GM12892 (cell line): ENCODE measurements around the gene ZDHHC23.
A peak's percentile ranks its signal among the peaks of the same experiment; 100 is the strongest.

Experiments used
- DNase-seq: peaks from one replicate; pipeline ENCODE4 v3.0.0; 2011; ENCODE audit not compliant: insufficient read length
- FAIRE-seq: peaks from 2 replicates; lab custom pipeline; 2011; peaks lifted over from hg19 to GRCh38; lab: Jason Lieb, UNC
- POLR2A ChIP-seq: IDR thresholded peaks from 2 replicates; pipeline ENCODE4 v1.6.1; 2011; ENCODE audit warnings: low read depth, low read length, control low read depth
- POLR2AphosphoS5 ChIP-seq: IDR thresholded peaks from 2 replicates; pipeline ENCODE4 v1.6.1; 2011; ENCODE audit warnings: low read depth, low read length, control low read depth
- TAF1 ChIP-seq: IDR thresholded peaks from 2 replicates; pipeline ENCODE4 v1.6.1; 2011; ENCODE audit warnings: low read depth, mild to moderate bottlenecking, control low read depth, low read length, borderline replicate concordance

Gene ZDHHC23

GRCh38 chr3:113953677-113954076 is 5.9 kb downstream of the ZDHHC23 start:
- DNase-seq (no peak), FAIRE-seq (no peak)
- TF ChIP-seq POLR2A (no peak), TAF1 (no peak), POLR2AphosphoS5 (no peak)

DNA sequence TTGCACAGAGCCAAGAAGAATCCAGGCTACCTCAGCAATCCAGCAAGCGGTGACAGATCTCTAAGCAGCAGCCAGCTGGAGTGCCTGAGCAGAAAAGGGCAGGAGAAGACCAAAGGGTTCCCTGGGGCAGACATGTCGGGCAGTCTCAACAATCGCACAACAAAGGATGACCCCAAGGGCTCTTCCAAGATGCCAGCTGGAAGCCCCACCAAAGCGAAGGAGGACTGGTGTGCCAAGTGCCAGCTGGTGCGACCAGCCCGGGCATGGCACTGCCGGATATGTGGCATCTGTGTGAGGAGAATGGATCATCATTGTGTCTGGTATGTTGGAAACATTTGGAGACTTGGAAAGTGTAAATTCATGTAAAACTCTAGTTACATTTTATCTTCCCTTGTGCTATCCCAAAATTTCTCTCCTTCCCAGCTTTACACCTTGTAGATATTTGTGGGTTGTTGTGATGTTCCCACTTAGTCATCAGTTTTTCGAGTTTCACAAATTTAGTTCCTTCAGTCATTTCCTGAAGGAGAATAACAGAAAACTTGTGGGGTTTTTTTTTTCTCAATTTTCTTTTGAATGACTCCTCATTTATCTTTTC is 6.4 kb downstream of the ZDHHC23 start:
- no peak for DNase-seq
- FAIRE-seq: no peak
- TF ChIP-seq TAF1 (no peak), POLR2A (no peak), POLR2AphosphoS5 (no peak)

GRCh38 chr3:113963879-113964278 is 16.1 kb downstream of the ZDHHC23 start:
- no peak for DNase-seq
- FAIRE-seq: no peak
- TF ChIP-seq POLR2AphosphoS5 (no peak), TAF1 (no peak), POLR2A (no peak)

GRCh38 chr3:113966172-113966571 is 18.4 kb downstream of the ZDHHC23 start:
- FAIRE-seq (no peak), DNase-seq (no peak)
- TF ChIP-seq POLR2AphosphoS5 (no peak), POLR2A (no peak), TAF1 (no peak)

DNA sequence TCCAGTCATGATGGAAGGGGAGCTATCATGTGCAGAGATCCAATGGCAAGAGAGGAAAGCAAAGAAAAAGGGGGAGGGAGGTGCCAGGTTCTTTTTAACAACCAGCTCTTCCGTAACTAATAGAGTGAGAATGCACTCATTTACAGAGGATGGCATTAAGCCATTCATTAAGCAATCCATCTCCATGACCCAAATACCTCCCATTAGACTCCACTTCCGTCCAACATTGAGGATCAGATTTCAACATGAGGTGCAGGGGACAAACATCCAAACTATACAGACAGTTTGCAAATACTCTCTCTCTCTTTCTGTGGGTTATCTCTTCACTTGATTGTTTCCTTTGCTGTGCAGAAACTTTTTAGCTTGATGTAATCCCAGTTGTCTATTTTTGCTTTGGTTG is 21.2 kb downstream of the ZDHHC23 start:
- TF ChIP-seq POLR2AphosphoS5 (no peak), POLR2A (no peak), TAF1 (no peak)
- DNase-seq (no peak), FAIRE-seq (no peak)

GRCh38 chr3:113977822-113978221 is 30.0 kb downstream of the ZDHHC23 start:
- TF ChIP-seq TAF1 (no peak), POLR2A (no peak), POLR2AphosphoS5 (no peak)
- FAIRE-seq (peak; percentile 86), DNase-seq (no peak)

DNA sequence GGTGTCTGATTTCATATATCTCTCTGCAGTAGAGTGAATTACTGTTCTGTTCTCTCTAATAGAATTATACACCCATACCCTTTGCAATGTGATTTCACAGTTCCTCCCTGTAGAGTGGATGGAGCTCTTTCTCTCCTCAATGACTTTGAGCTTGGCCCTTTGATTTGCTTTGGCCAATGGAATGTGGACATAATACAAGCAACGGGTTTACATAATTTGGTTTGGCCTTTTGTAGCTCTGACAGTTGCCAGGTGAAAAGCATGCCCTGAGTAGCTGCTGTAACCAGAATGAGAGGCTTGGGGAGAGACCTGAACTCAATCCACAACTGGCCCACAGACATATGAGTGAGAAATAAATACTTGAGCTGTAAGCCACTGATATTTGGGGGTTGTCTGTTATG is 32.1 kb downstream of the ZDHHC23 start:
- FAIRE-seq (no peak), DNase-seq (no peak)
- no peak for TF ChIP-seq POLR2AphosphoS5
- no peak for TF ChIP-seq TAF1
- TF ChIP-seq POLR2A: no peak

GRCh38 chr3:113981803-113982202 is 34.0 kb downstream of the ZDHHC23 start:
- FAIRE-seq (no peak), DNase-seq (no peak)
- TF ChIP-seq POLR2A (no peak), TAF1 (no peak), POLR2AphosphoS5 (no peak)

DNA sequence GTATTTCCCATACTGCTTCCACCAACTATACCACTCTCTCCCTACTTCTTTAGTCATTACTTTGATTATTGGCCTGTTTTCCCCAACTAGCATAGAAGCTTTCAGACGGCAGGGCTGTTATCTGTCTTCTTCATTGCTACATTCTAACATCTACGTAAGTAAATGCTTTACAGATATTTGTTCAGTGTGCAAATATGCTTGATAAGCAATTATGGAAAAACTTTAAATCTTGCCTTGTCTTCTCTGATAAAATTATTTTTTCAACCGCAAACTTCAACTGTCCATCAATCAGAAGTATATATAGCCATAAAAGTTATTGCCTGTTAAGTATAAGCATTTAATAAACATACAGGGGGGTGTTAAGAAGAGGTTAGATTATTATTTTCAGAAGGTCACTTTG is 35.7 kb downstream of the ZDHHC23 start:
- FAIRE-seq: no peak

GRCh38 chr3:113985541-113985940 is 37.7 kb downstream of the ZDHHC23 start:
- DNase-seq: no peak
- FAIRE-seq: no peak

More for the DNA sequence above, 35.7 kb downstream of the ZDHHC23 start:
- TF ChIP-seq POLR2A: no peak
- no peak for TF ChIP-seq POLR2AphosphoS5
- TF ChIP-seq TAF1: no peak
- DNase-seq: no peak

GRCh38 chr3:114005481-114005880 is 57.7 kb downstream of the ZDHHC23 start:
- DNase-seq (no peak), FAIRE-seq (no peak)
- TF ChIP-seq POLR2AphosphoS5 (no peak), POLR2A (no peak), TAF1 (no peak)

More at GRCh38 chr3:113985541-113985940, 37.7 kb downstream of the ZDHHC23 start:
- TF ChIP-seq POLR2A: no peak
- no peak for TF ChIP-seq POLR2AphosphoS5
- no peak for TF ChIP-seq TAF1

DNA sequence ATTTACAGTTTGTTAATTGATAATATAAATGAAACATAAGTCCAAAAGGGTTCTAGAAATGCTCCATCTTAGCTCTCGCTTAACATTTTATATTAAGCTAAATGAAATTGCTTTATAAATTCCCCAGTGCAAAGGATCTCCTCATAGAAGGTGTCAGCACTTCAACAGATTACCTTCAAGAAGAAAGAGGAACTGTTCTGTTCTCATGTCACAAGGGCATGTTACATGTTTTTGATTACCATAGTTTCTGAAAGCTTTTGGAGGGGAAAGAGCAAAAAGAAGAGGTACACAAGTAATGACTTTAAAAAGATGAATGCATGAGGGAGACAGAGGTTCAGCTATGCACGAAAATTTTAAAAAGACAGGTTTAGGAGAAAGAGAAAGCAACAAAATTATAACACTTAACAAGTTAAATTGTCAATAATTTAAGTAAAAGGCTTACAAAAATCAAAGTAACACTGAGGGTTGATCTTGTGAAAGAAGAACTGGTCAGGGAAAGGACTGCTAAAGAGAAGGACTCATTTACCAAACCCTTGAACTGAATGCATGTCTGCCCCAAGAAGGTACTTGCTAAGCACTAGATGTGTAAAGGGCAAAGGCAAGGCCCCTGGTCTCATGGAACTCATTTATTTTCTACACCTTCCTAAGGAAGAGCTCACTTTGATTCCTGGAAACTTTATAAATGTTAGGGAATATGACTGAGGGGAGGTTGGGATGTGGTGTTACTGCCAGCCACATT is 63.4 kb downstream of the ZDHHC23 start:
- no peak for FAIRE-seq
- TF ChIP-seq POLR2AphosphoS5 (no peak), POLR2A (no peak), TAF1 (no peak)
- no peak for DNase-seq
